Activated CD4-positive, alpha-beta T cell treated with anti-CD3 and anti-CD28 coated beads, Interleukin-2, amount 50 U/mL, for 1 hour (primary cell): Measurements from ENCODE around the gene MARS1.
A peak's percentile ranks its signal among the peaks of the same experiment; 100 is the strongest.

Source experiments
- DNase-seq: peaks from one replicate; pipeline ENCODE4 v3.0.0-alpha.2; 2020

The MARS1 gene

GRCh38 chr12:57518920-57519795 is 31.3 kb downstream of the MARS1 start:
- DNase-seq: no peak

GRCh38 chr12:57519796-57520052 is 31.9 kb downstream of the MARS1 start:
- peak; percentile 15 for DNase-seq

- peak; percentile 100 for DNase-seq
These were observed 32.4 kb downstream of the MARS1 start, which contains the start of gene DDIT3 for GRCh38 chr12:57520053-57520818. TSS of gene DDIT3 (minus strand) at chr12:57520514. CDS start at chr12:57517406, 3,108 bp downstream.

GRCh38 chr12:57521525-57522010 is 33.7 kb downstream of the MARS1 start:
- DNase-seq: no peak

GRCh38 chr12:57522011-57522886 is 34.4 kb downstream of the MARS1 start, which contains the start of gene MBD6:
TSS of gene MBD6 (plus strand) at chr12:57522824. CDS start at chr12:57524304, 1,480 bp downstream.
- peak; percentile 87 for DNase-seq

- peak; percentile 33 for DNase-seq
These were observed 35.2 kb downstream of the MARS1 start for GRCh38 chr12:57522887-57523705.

GRCh38 chr12:57523706-57524614 is 36.1 kb downstream of the MARS1 start:
- DNase-seq: no peak

- DNase-seq: no peak
These were observed 37.1 kb downstream of the MARS1 start for GRCh38 chr12:57524814-57525614.

GRCh38 chr12:57525615-57526383 is 37.9 kb downstream of the MARS1 start:
- DNase-seq: no peak

- DNase-seq: no peak
These were observed 38.7 kb downstream of the MARS1 start for GRCh38 chr12:57526477-57527126.

- DNase-seq: no peak
These were observed 39.3 kb downstream of the MARS1 start for GRCh38 chr12:57527184-57527583.

GRCh38 chr12:57528176-57528575 is 40.3 kb downstream of the MARS1 start:
- no peak for DNase-seq

- no peak for DNase-seq
These were observed 41.1 kb downstream of the MARS1 start for GRCh38 chr12:57528831-57529555.

GRCh38 chr12:57529831-57530230 is 42.0 kb downstream of the MARS1 start:
- no peak for DNase-seq

- DNase-seq: no peak
These were observed 42.7 kb downstream of the MARS1 start for GRCh38 chr12:57530396-57531142.

- DNase-seq: no peak
These were observed 44.0 kb downstream of the MARS1 start for GRCh38 chr12:57531836-57532235.

- DNase-seq: no peak
These were observed 45.2 kb downstream of the MARS1 start for GRCh38 chr12:57533108-57533507.
